HCT116 (cell line): Measurements from ENCODE around the gene SLC12A8.

Experiments
- CEBPB ChIP-seq: IDR thresholded peaks from 2 replicates; pipeline ENCODE4 v1.6.1; 2012; ENCODE audit warnings: low read depth
- EZH2 ChIP-seq: fragments of 200-600 bp; sonication (generic); IDR thresholded peaks from 2 replicates; pipeline ENCODE4 v1.6.1; 2017; ENCODE audit warnings: antibody characterized with exemption, mixed run types
- EZH2phosphoT487 ChIP-seq: fragments of 200-600 bp; IDR thresholded peaks from 2 replicates; pipeline ENCODE4 v1.6.1; 2018; ENCODE audit warnings: antibody characterized with exemption, borderline replicate concordance
- POLR2A ChIP-seq: IDR thresholded peaks from 2 replicates; pipeline ENCODE4 v1.7.0; 2011; ENCODE audit warnings: borderline replicate concordance; ENCODE audit not compliant: insufficient read depth, insufficient read length; ENCODE audit errors: extremely low read depth
- POLR2AphosphoS5 ChIP-seq: IDR thresholded peaks from 2 replicates; pipeline ENCODE4 v1.6.1; 2011; ENCODE audit warnings: mild to moderate bottlenecking, low read depth, low read length, moderate library complexity
- RAD21 ChIP-seq: IDR thresholded peaks from 2 replicates; pipeline ENCODE4 v1.6.1; 2012; ENCODE audit warnings: low read depth, mild to moderate bottlenecking
- TCF7L2 ChIP-seq: IDR thresholded peaks from 2 replicates; pipeline ENCODE4 v1.7.0; 2011; ENCODE audit warnings: borderline replicate concordance, inconsistent platforms; ENCODE audit not compliant: insufficient read depth, insufficient read length; ENCODE audit errors: extremely low read depth
- YY1 ChIP-seq: IDR thresholded peaks from 2 replicates; pipeline ENCODE4 v1.6.1; 2011; ENCODE audit warnings: low read length, low read depth, moderate library complexity, mild to moderate bottlenecking; ENCODE audit not compliant: insufficient replicate concordance; ENCODE audit errors: extremely low read depth
- TF ChIP-seq, protein P1 (sequence below): IDR thresholded peaks from 2 replicates; pipeline ENCODE4 v1.6.1; 2012; ENCODE audit warnings: low read depth
- TF ChIP-seq, protein P2 (sequence below): IDR thresholded peaks from 2 replicates; pipeline ENCODE4 v1.6.1; 2011; ENCODE audit warnings: mild to moderate bottlenecking, low read length, moderate library complexity; ENCODE audit not compliant: insufficient replicate concordance; ENCODE audit errors: extremely low read depth
- TF ChIP-seq, protein P3 (sequence below), 3 experiments: fragments of 200-600 bp in 1 of 3; sonication (generic) in 1 of 3; IDR thresholded peaks in 2 of 3; conservative IDR thresholded peaks in 1 of 3; 2 replicates each; pipeline ENCODE4 v1.5.1; 2012 to 2017; ENCODE audit warnings: low read depth in 2 of 3, low read length in 2 of 3, antibody characterized with exemption in 1 of 3, borderline replicate concordance in 1 of 3, control low read depth in 1 of 3, mild to moderate bottlenecking in 1 of 3, mixed read lengths in 1 of 3, mixed run types in 1 of 3, moderate library complexity in 1 of 3; ENCODE audit not compliant: insufficient read depth in 1 of 3

DNA sequence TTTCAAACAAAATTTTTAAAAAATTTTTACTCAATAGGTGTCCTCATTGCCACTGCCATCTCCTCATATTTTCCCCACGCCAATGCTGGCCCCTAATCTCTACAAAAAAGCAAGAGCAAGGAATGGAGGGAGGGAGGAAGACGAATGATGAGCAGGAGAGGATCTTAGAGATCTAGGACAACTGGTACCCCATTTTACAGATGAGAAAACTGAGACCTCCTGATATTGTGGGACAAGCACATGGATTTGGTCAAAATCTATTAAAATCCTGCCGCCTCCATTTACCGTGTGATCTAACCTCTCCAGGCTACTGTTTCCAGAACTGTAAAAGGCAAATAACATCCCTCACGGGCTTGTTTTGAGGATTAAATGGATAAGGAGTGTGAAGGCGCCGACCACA lies 161.3 kb downstream of the SLC12A8 start:
- TF ChIP-seq RAD21 (no peak), EZH2 (no peak), EZH2phosphoT487 (no peak), YY1 (no peak), POLR2AphosphoS5 (no peak), POLR2A (no peak), CEBPB (no peak), TCF7L2 (no peak)
- TF ChIP-seq, protein P1, sequence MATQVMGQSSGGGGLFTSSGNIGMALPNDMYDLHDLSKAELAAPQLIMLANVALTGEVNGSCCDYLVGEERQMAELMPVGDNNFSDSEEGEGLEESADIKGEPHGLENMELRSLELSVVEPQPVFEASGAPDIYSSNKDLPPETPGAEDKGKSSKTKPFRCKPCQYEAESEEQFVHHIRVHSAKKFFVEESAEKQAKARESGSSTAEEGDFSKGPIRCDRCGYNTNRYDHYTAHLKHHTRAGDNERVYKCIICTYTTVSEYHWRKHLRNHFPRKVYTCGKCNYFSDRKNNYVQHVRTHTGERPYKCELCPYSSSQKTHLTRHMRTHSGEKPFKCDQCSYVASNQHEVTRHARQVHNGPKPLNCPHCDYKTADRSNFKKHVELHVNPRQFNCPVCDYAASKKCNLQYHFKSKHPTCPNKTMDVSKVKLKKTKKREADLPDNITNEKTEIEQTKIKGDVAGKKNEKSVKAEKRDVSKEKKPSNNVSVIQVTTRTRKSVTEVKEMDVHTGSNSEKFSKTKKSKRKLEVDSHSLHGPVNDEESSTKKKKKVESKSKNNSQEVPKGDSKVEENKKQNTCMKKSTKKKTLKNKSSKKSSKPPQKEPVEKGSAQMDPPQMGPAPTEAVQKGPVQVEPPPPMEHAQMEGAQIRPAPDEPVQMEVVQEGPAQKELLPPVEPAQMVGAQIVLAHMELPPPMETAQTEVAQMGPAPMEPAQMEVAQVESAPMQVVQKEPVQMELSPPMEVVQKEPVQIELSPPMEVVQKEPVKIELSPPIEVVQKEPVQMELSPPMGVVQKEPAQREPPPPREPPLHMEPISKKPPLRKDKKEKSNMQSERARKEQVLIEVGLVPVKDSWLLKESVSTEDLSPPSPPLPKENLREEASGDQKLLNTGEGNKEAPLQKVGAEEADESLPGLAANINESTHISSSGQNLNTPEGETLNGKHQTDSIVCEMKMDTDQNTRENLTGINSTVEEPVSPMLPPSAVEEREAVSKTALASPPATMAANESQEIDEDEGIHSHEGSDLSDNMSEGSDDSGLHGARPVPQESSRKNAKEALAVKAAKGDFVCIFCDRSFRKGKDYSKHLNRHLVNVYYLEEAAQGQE: no peak
- TF ChIP-seq, protein P2, sequence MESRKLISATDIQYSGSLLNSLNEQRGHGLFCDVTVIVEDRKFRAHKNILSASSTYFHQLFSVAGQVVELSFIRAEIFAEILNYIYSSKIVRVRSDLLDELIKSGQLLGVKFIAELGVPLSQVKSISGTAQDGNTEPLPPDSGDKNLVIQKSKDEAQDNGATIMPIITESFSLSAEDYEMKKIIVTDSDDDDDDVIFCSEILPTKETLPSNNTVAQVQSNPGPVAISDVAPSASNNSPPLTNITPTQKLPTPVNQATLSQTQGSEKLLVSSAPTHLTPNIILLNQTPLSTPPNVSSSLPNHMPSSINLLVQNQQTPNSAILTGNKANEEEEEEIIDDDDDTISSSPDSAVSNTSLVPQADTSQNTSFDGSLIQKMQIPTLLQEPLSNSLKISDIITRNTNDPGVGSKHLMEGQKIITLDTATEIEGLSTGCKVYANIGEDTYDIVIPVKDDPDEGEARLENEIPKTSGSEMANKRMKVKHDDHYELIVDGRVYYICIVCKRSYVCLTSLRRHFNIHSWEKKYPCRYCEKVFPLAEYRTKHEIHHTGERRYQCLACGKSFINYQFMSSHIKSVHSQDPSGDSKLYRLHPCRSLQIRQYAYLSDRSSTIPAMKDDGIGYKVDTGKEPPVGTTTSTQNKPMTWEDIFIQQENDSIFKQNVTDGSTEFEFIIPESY: no peak
- TF ChIP-seq, protein P3, sequence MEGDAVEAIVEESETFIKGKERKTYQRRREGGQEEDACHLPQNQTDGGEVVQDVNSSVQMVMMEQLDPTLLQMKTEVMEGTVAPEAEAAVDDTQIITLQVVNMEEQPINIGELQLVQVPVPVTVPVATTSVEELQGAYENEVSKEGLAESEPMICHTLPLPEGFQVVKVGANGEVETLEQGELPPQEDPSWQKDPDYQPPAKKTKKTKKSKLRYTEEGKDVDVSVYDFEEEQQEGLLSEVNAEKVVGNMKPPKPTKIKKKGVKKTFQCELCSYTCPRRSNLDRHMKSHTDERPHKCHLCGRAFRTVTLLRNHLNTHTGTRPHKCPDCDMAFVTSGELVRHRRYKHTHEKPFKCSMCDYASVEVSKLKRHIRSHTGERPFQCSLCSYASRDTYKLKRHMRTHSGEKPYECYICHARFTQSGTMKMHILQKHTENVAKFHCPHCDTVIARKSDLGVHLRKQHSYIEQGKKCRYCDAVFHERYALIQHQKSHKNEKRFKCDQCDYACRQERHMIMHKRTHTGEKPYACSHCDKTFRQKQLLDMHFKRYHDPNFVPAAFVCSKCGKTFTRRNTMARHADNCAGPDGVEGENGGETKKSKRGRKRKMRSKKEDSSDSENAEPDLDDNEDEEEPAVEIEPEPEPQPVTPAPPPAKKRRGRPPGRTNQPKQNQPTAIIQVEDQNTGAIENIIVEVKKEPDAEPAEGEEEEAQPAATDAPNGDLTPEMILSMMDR (IDR thresholded peaks at IDR 0.05 in 2 of 3, conservative IDR thresholded peaks at IDR 0.05 in 1 of 3; ENCODE audit: borderline replicate concordance in 1 of 3, insufficient read depth in 1 of 3, low read depth in 2 of 3, low read length in 2 of 3): no peak
